ENCODE data around the gene NPR3. TPM values are rescaled to one million over a fixed set of nuclear protein-coding genes. Genes with fewer than 3 reads are reported as not detected.

NPR3 gene
- total and polyA plus RNA-seq, 2 donors (not counting 1 experiment from before 2014, with no cell fraction given) = 14.9 to 87.3 TPM

DNA sequence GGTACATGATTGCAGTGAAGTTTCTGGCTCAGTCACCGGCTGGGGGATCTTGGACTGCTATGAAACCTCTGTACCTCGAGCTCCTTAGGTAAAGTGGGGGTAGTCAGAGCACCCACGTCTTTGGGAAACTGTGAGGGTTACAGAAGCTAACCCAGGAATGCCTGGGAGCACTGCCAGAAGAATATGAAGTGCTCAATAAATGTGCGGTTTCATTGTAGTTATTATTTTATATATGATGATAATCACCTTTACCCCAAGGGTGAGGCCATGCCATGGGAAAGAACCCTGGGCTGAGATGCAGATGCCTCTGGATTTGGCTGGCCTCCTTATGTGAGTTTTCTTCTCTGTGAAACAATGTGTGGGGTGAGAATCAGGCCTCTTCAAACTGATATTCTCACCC, 3.7 kb downstream of the NPR3 start:
- DNase-seq (ENCODE audit: low read depth in 2 of 2) = peak; percentile 51 to 55

DNA sequence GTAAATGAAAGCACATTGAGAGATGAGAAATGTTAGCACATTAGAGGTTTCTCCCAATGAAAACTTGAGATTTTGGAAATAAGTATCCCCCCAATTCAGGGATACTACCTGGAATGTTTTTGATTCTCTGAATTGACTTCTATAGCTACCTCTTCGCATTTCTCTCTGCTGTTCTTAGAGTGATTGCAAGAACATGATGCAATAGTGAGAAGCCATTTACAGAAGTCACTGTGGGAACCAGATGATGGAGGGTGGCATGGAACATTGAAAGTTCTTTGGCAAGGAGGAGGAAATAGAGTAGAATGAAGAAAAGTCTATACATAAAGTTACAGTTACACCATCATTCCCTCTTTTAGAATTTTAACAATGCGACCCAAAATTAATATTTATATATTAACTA, 9.2 kb downstream of the NPR3 start:
- no peaks in the 10 kb centered on the region for H3K36me3 ChIP-seq (ENCODE audit: control insufficient read depth, insufficient read depth, low read length)
- no peaks in the 10 kb centered on the region for H3K4me1 ChIP-seq (ENCODE audit: control insufficient read depth, extremely low read depth, insufficient read depth, low read length)
- H3K27ac ChIP-seq (ENCODE audit: insufficient read depth, low read length) = no peak overlapping the region
- no peaks in the 10 kb centered on the region for H4K20me1 ChIP-seq (ENCODE audit: control insufficient read depth, extremely low read depth, insufficient read depth, low read length)
- no peaks in the 10 kb centered on the region for H3K79me2 ChIP-seq (ENCODE audit: control insufficient read depth, insufficient read depth, low read length)
- H3K4me2 ChIP-seq (ENCODE audit: extremely low read depth, insufficient read depth, low read length) = no peak overlapping the region
- peaks cover 2% of the 10 kb centered on the region for H3K27me3 ChIP-seq (ENCODE audit: control insufficient read depth, insufficient read depth, low read length)
- peak in 1 of 2 donors; percentile 19 for DNase-seq (ENCODE audit: low read depth in 2 of 2)
- H3K4me3 ChIP-seq (replicated peaks in 1 of 4; ENCODE audit: control extremely low read depth in 1 of 4, insufficient read depth in 1 of 4, low read depth in 3 of 4, low read length in 4 of 4) = no peak overlapping the region
- no peak overlapping the region for H3K9ac ChIP-seq (ENCODE audit: insufficient read depth, low read length)
- H3K9me3 ChIP-seq (ENCODE audit: control insufficient read depth, insufficient read depth, low read depth, low read length) = no peaks in the 10 kb centered on the region
- no peak overlapping the region for H2AFZ ChIP-seq (ENCODE audit: low read length)
- no peak for TF ChIP-seq EZH2 (IDR thresholded peaks at IDR 0.05; ENCODE audit: low read length, missing control alignments)
- TF ChIP-seq CTCF (conservative IDR thresholded peaks at IDR 0.05 in 1 of 2, IDR thresholded peaks at IDR 0.05 in 1 of 2; ENCODE audit: low read depth in 1 of 2, low read length in 2 of 2) = no peak

More for the DNA sequence above, 3.7 kb downstream of the NPR3 start:
- H2AFZ ChIP-seq (ENCODE audit: low read length) = no peak overlapping the region
- H3K36me3 ChIP-seq (ENCODE audit: control insufficient read depth, insufficient read depth, low read length) = no peaks in the 10 kb centered on the region
- no peaks in the 10 kb centered on the region for H3K9me3 ChIP-seq (ENCODE audit: control insufficient read depth, insufficient read depth, low read depth, low read length)
- H3K4me2 ChIP-seq (ENCODE audit: extremely low read depth, insufficient read depth, low read length) = no peak overlapping the region
- H3K4me1 ChIP-seq (ENCODE audit: control insufficient read depth, extremely low read depth, insufficient read depth, low read length) = peaks cover 4% of the 10 kb centered on the region
- H3K27me3 ChIP-seq (ENCODE audit: control insufficient read depth, insufficient read depth, low read length) = peaks cover 8% of the 10 kb centered on the region
- H3K79me2 ChIP-seq (ENCODE audit: control insufficient read depth, insufficient read depth, low read length) = no peaks in the 10 kb centered on the region
- H3K27ac ChIP-seq (ENCODE audit: insufficient read depth, low read length) = no peak overlapping the region
- H3K9ac ChIP-seq (ENCODE audit: insufficient read depth, low read length) = no peak overlapping the region
- peak overlapping the region in 2 of 4 experiments; percentile 54 to 81 for H3K4me3 ChIP-seq (replicated peaks in 1 of 4; ENCODE audit: control extremely low read depth in 1 of 4, insufficient read depth in 1 of 4, low read depth in 3 of 4, low read length in 4 of 4)
- TF ChIP-seq CTCF (conservative IDR thresholded peaks at IDR 0.05 in 1 of 2, IDR thresholded peaks at IDR 0.05 in 1 of 2; ENCODE audit: low read depth in 1 of 2, low read length in 2 of 2) (no peak), EZH2 (IDR thresholded peaks at IDR 0.05; ENCODE audit: low read length, missing control alignments) (no peak)
- no peaks in the 10 kb centered on the region for H4K20me1 ChIP-seq (ENCODE audit: control insufficient read depth, extremely low read depth, insufficient read depth, low read length)

DNA sequence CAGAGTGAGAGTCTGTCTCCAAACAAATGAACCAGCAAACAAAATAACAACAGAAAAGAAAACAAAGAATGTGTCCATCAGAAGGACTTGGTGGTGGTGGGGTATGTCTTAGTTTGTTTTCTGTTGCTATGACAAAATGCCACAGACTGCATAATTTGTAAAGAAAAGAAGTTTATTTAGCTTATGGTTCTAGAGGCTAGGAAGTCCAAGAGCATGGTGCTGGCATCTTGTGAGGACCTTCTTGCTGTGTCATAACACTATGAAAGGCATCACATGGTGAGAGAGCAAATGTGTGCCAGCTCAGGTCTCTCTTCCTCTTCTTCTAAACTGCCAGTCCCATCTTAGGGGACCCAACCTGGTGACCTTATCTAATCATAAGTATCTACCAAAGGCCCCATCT, 10.5 kb downstream of the NPR3 start:
- no peak overlapping the region for H3K4me2 ChIP-seq (ENCODE audit: extremely low read depth, insufficient read depth, low read length)
- no peaks in the 10 kb centered on the region for H4K20me1 ChIP-seq (ENCODE audit: control insufficient read depth, extremely low read depth, insufficient read depth, low read length)
- H3K27me3 ChIP-seq (ENCODE audit: control insufficient read depth, insufficient read depth, low read length) = peaks cover 2% of the 10 kb centered on the region
- H3K9ac ChIP-seq (ENCODE audit: insufficient read depth, low read length) = no peak overlapping the region
- no peak overlapping the region for H2AFZ ChIP-seq (ENCODE audit: low read length)
- DNase-seq (ENCODE audit: low read depth in 2 of 2) = no peak
- no peak overlapping the region for H3K4me3 ChIP-seq (replicated peaks in 1 of 4; ENCODE audit: control extremely low read depth in 1 of 4, insufficient read depth in 1 of 4, low read depth in 3 of 4, low read length in 4 of 4)
- H3K79me2 ChIP-seq (ENCODE audit: control insufficient read depth, insufficient read depth, low read length) = no peaks in the 10 kb centered on the region
- TF ChIP-seq CTCF (conservative IDR thresholded peaks at IDR 0.05 in 1 of 2, IDR thresholded peaks at IDR 0.05 in 1 of 2; ENCODE audit: low read depth in 1 of 2, low read length in 2 of 2) (no peak), EZH2 (IDR thresholded peaks at IDR 0.05; ENCODE audit: low read length, missing control alignments) (no peak)
- no peaks in the 10 kb centered on the region for H3K9me3 ChIP-seq (ENCODE audit: control insufficient read depth, insufficient read depth, low read depth, low read length)
- H3K27ac ChIP-seq (ENCODE audit: insufficient read depth, low read length) = no peak overlapping the region
- no peaks in the 10 kb centered on the region for H3K36me3 ChIP-seq (ENCODE audit: control insufficient read depth, insufficient read depth, low read length)
- no peaks in the 10 kb centered on the region for H3K4me1 ChIP-seq (ENCODE audit: control insufficient read depth, extremely low read depth, insufficient read depth, low read length)

Measured in fibroblast of lung (primary cell).